ENCODE measurements around the gene FGFR1OP2. TPM values are rescaled to one million over a fixed set of nuclear protein-coding genes. Genes with fewer than 3 reads are reported as not detected.

The FGFR1OP2 gene
- total RNA-seq, 1 experiment from 2014 or later: 86.9 TPM

- POLR2A ChIA-PET: no interaction called here
- intact Hi-C loops (cut with micrococcal nuclease; ENCODE audit: unreplicated experiment): no loop called here
- H3K4me3 ChIP-seq (ENCODE audit: low read depth, low read length): no peak overlapping the region
- H3K9me3 Mint-ChIP-seq (ENCODE audit: unreplicated experiment): no peaks in the 10 kb centered on the region
- no peaks in the 10 kb centered on the region for H3K9me3 ChIP-seq
- H3K27me3 Mint-ChIP-seq (ENCODE audit: insufficient read depth, unreplicated experiment): no peaks in the 10 kb centered on the region
- no TSS peak for BruUV-seq (replicated peaks)
- H3K4me1 Mint-ChIP-seq (ENCODE audit: low read depth, unreplicated experiment): peaks cover 19% of the 10 kb centered on the region
- DNase-seq: no peak
- CTCF ChIA-PET: no interaction called here
- no peak overlapping the region for H3K4me3 Mint-ChIP-seq (ENCODE audit: unreplicated experiment)
- H3K27ac Mint-ChIP-seq (ENCODE audit: unreplicated experiment): no peak overlapping the region
- peaks cover 62% of the 10 kb centered on the region for H3K36me3 Mint-ChIP-seq (ENCODE audit: insufficient read depth, unreplicated experiment)
- no peaks in the 10 kb centered on the region for H3K27me3 ChIP-seq (replicated peaks; ENCODE audit: control insufficient read depth, insufficient read depth, low read length)
- no peaks in the 10 kb centered on the region for H3K36me3 ChIP-seq (ENCODE audit: control insufficient read depth, insufficient read depth, low read length)
- TF ChIP-seq, protein P1, sequence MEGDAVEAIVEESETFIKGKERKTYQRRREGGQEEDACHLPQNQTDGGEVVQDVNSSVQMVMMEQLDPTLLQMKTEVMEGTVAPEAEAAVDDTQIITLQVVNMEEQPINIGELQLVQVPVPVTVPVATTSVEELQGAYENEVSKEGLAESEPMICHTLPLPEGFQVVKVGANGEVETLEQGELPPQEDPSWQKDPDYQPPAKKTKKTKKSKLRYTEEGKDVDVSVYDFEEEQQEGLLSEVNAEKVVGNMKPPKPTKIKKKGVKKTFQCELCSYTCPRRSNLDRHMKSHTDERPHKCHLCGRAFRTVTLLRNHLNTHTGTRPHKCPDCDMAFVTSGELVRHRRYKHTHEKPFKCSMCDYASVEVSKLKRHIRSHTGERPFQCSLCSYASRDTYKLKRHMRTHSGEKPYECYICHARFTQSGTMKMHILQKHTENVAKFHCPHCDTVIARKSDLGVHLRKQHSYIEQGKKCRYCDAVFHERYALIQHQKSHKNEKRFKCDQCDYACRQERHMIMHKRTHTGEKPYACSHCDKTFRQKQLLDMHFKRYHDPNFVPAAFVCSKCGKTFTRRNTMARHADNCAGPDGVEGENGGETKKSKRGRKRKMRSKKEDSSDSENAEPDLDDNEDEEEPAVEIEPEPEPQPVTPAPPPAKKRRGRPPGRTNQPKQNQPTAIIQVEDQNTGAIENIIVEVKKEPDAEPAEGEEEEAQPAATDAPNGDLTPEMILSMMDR (IDR thresholded peaks at IDR 0.05; ENCODE audit: insufficient read depth in 1 of 2, low read depth in 1 of 2, low read length in 1 of 2, severe bottlenecking in 1 of 2, unreplicated experiment in 1 of 2): no peak
- H3K4me1 ChIP-seq: peaks cover 20% of the 10 kb centered on the region
These were observed 16.4 kb upstream of the FGFR1OP2 start for GRCh38 chr12:26921886-26922285.

GRCh38 chr12:26928661-26929060 is 9.6 kb upstream of the FGFR1OP2 start:
- ChIA-PET POLR2A (no interaction called here), CTCF (interaction anchor here (0.6 kb wide), 1 partner anchor 287 kb away, joined by 8 read pairs; no protein-coding TSS in a partner anchor)
- Histone ChIP-seq H3K4me1 (0 out of 2 replicates have a peak, but pooled peaks cover 3% of the 10 kb centered on the region), H3K9me3 (no peaks in the 10 kb centered on the region), H3K4me3 (ENCODE audit: low read depth, low read length) (no peak overlapping the region), H3K36me3 (ENCODE audit: control insufficient read depth, insufficient read depth, low read length) (no peaks in the 10 kb centered on the region), H3K27me3 (replicated peaks; ENCODE audit: control insufficient read depth, insufficient read depth, low read length) (no peaks in the 10 kb centered on the region)
- TF ChIP-seq, protein P1 (IDR thresholded peaks at IDR 0.05; ENCODE audit: insufficient read depth in 1 of 2, low read depth in 1 of 2, low read length in 1 of 2, severe bottlenecking in 1 of 2, unreplicated experiment in 1 of 2): no peak
- peaks cover 45% of the 10 kb centered on the region for H3K36me3 Mint-ChIP-seq (ENCODE audit: insufficient read depth, unreplicated experiment)
- no peak overlapping the region for H3K4me3 Mint-ChIP-seq (ENCODE audit: unreplicated experiment)
- intact Hi-C loops (cut with micrococcal nuclease; ENCODE audit: unreplicated experiment): no loop called here
- no peaks in the 10 kb centered on the region for H3K27me3 Mint-ChIP-seq (ENCODE audit: insufficient read depth, unreplicated experiment)
- H3K27ac Mint-ChIP-seq (ENCODE audit: unreplicated experiment): no peak overlapping the region
- no TSS peak for BruUV-seq (replicated peaks)
- no peaks in the 10 kb centered on the region for H3K9me3 Mint-ChIP-seq (ENCODE audit: unreplicated experiment)
- DNase-seq: no peak
- no peaks in the 10 kb centered on the region for H3K4me1 Mint-ChIP-seq (ENCODE audit: low read depth, unreplicated experiment)

GRCh38 chr12:26929590-26929989 is 8.7 kb upstream of the FGFR1OP2 start:
- BruUV-seq (replicated peaks): no TSS peak
- intact Hi-C loops (cut with micrococcal nuclease; ENCODE audit: unreplicated experiment): no loop called here
- Mint-ChIP-seq H3K4me3 (ENCODE audit: unreplicated experiment) (no peak overlapping the region), H3K36me3 (ENCODE audit: insufficient read depth, unreplicated experiment) (peaks cover 39% of the 10 kb centered on the region), H3K27me3 (ENCODE audit: insufficient read depth, unreplicated experiment) (no peaks in the 10 kb centered on the region), H3K27ac (ENCODE audit: unreplicated experiment) (no peak overlapping the region), H3K9me3 (ENCODE audit: unreplicated experiment) (no peaks in the 10 kb centered on the region), H3K4me1 (ENCODE audit: low read depth, unreplicated experiment) (peaks cover under 1% of the 10 kb centered on the region)
- DNase-seq: no peak
- ChIA-PET CTCF (no interaction called here), POLR2A (interaction anchor here (0.6 kb wide), 1 partner anchor 93 kb away, joined by 3 read pairs; the partner anchor contains the start of gene MED21)
- H3K36me3 ChIP-seq (ENCODE audit: control insufficient read depth, insufficient read depth, low read length): no peaks in the 10 kb centered on the region
- TF ChIP-seq, protein P1 (IDR thresholded peaks at IDR 0.05; ENCODE audit: insufficient read depth in 1 of 2, low read depth in 1 of 2, low read length in 1 of 2, severe bottlenecking in 1 of 2, unreplicated experiment in 1 of 2): no peak
- H3K4me3 ChIP-seq (ENCODE audit: low read depth, low read length): no peak overlapping the region
- no peaks in the 10 kb centered on the region for H3K9me3 ChIP-seq
- 0 out of 2 replicates have a peak, but pooled peaks cover 3% of the 10 kb centered on the region for H3K4me1 ChIP-seq
- no peaks in the 10 kb centered on the region for H3K27me3 ChIP-seq (replicated peaks; ENCODE audit: control insufficient read depth, insufficient read depth, low read length)

Measured in Caco-2 (cell line).